H54 (cell line): ENCODE measurements around the gene ZDHHC11B.
"Not testable (repeated sequence)": the region's sequence is repeated elsewhere in the genome, so short reads cannot be mapped to it uniquely, and the experiment has no call there.

ENCODE experiments used
- DNase-seq: peaks from one replicate; pipeline ENCODE4 v3.0.0; 2011; ENCODE audit warnings: low spot score, mixed read lengths; ENCODE audit not compliant: insufficient read length
- FAIRE-seq: peaks from 3 replicates; lab custom pipeline; 2011; peaks lifted over from hg19 to GRCh38; lab: Jason Lieb, UNC
- POLR2A ChIP-seq: IDR thresholded peaks from 2 replicates; pipeline ENCODE4 v1.6.1; 2011; ENCODE audit warnings: low read depth, mild to moderate bottlenecking, low read length

ZDHHC11B gene

GRCh38 chr5:761854-762710 is 22.4 kb downstream of the ZDHHC11B start:
- TF ChIP-seq POLR2A, result no peak
- FAIRE-seq, result no peak
- peak; percentile 2 for DNase-seq

GRCh38 chr5:761059-761771 is 23.3 kb downstream of the ZDHHC11B start:
- TF ChIP-seq POLR2A, result no peak
- peak; percentile 2 for DNase-seq
- no peak for FAIRE-seq

GRCh38 chr5:760363-761058 is 24.0 kb downstream of the ZDHHC11B start:
- TF ChIP-seq POLR2A, result no peak
- DNase-seq, result peak; percentile 1
- no peak for FAIRE-seq

- DNase-seq, result no peak
- no peak for FAIRE-seq
- no peak for TF ChIP-seq POLR2A
Observed at GRCh38 chr5:759781-760362, 24.7 kb downstream of the ZDHHC11B start.

- no peak for TF ChIP-seq POLR2A
- FAIRE-seq, result no peak
- peak; percentile 6 for DNase-seq
Observed at GRCh38 chr5:759111-759751, 25.3 kb downstream of the ZDHHC11B start.

GRCh38 chr5:758698-759053 is 25.9 kb downstream of the ZDHHC11B start:
- no peak for TF ChIP-seq POLR2A
- peak; percentile 2 for DNase-seq
- no peak for FAIRE-seq

- no peak for TF ChIP-seq POLR2A
- peak; percentile 4 for DNase-seq
- FAIRE-seq, result no peak
Observed at GRCh38 chr5:757931-758697, 26.4 kb downstream of the ZDHHC11B start.

GRCh38 chr5:757346-757930 is 27.1 kb downstream of the ZDHHC11B start:
- TF ChIP-seq POLR2A, result no peak
- DNase-seq (peak; percentile 6), FAIRE-seq (no peak)

- TF ChIP-seq POLR2A, result no peak
- peak; percentile 3 for DNase-seq
- no peak for FAIRE-seq
Observed at GRCh38 chr5:756865-757345, 27.6 kb downstream of the ZDHHC11B start.

- DNase-seq (no peak), FAIRE-seq (no peak)
- TF ChIP-seq POLR2A, result no peak
Observed at GRCh38 chr5:756171-756570, 28.4 kb downstream of the ZDHHC11B start.

- DNase-seq, FAIRE-seq: not testable (repeated sequence)
Observed at GRCh38 chr5:754143-754632, 30.3 kb downstream of the ZDHHC11B start.

- not testable (repeated sequence) for FAIRE-seq, DNase-seq
Observed at GRCh38 chr5:753567-754142, 30.9 kb downstream of the ZDHHC11B start.

- not testable (repeated sequence) for DNase-seq, FAIRE-seq
Observed at GRCh38 chr5:752532-753115, 31.9 kb downstream of the ZDHHC11B start.

GRCh38 chr5:751992-752391 is 32.5 kb downstream of the ZDHHC11B start:
- DNase-seq, FAIRE-seq: not testable (repeated sequence)
